Body of pancreas (tissue), 4 donors: ENCODE measurements around the gene ETV1.

Experiments used
- POLR2A ChIP-seq, 3 donors: fragments of 450-650 bp; IDR thresholded peaks; one replicate each; pipeline ENCODE4 v1.6.1; 2016; ENCODE audit warnings: antibody characterized with exemption in 3 of 3, mild to moderate bottlenecking in 2 of 3
- TF ChIP-seq, protein P1 (sequence below), 7 experiments: fragments of 450-650 bp in 4 of 7; fragments of 200-600 bp in 3 of 7; sonication (generic) in 3 of 7; IDR thresholded peaks; one replicate each; pipeline ENCODE4 v1.5.1; 2016 to 2019; ENCODE audit warnings: antibody characterized with exemption in 7 of 7

DNA sequence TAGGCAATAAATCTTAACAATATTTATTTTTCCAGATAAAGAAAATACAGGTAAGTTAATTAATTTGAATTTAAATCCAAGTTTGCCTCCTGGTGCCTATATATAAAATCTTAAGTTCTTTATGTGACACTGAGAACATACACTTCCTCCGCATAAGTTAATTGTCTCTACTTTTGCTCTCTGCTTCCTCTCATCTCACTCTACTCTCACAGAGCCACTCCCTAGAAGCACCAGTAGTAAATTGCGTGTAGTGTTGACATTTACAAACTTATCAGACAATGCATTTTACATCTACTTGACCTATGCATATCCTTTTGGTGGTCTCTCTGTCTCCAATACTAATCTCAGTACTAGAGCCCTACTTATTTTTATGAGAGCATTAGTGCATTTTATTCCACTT is 144.5 kb downstream of the ETV1 start:
- TF ChIP-seq, protein P1, sequence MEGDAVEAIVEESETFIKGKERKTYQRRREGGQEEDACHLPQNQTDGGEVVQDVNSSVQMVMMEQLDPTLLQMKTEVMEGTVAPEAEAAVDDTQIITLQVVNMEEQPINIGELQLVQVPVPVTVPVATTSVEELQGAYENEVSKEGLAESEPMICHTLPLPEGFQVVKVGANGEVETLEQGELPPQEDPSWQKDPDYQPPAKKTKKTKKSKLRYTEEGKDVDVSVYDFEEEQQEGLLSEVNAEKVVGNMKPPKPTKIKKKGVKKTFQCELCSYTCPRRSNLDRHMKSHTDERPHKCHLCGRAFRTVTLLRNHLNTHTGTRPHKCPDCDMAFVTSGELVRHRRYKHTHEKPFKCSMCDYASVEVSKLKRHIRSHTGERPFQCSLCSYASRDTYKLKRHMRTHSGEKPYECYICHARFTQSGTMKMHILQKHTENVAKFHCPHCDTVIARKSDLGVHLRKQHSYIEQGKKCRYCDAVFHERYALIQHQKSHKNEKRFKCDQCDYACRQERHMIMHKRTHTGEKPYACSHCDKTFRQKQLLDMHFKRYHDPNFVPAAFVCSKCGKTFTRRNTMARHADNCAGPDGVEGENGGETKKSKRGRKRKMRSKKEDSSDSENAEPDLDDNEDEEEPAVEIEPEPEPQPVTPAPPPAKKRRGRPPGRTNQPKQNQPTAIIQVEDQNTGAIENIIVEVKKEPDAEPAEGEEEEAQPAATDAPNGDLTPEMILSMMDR (IDR thresholded peaks at IDR 0.05) = no peak
- no peak for TF ChIP-seq POLR2A (IDR thresholded peaks at IDR 0.05)
